Endothelial cell of umbilical vein (primary cell): ENCODE results near the gene PTAR1. TPM values are rescaled to one million over a fixed set of nuclear protein-coding genes. Genes with fewer than 3 reads are reported as not detected.

Experiments used
- BruUV-seq: library from RNA; stranded (reverse); fragments of 400-500 nt; replicated peaks from 2 replicates; lab custom pipeline; 2021; lab: Mats Ljungman, UMichigan
- CTCF ChIA-PET: fragments of 300-600, 350-600 bp; sonication (Branson Sonifier 250); formaldehyde crosslinking; loops from one replicate; lab custom pipeline; 2021; ENCODE audit warnings: antibody characterized with exemption, inconsistent platforms; lab: Charles Lee
- POLR2A ChIA-PET: fragments of 300-600, 350-600 bp; sonication (Branson Sonifier 250); formaldehyde crosslinking; loops from one replicate; lab custom pipeline; 2021; ENCODE audit warnings: antibody characterized with exemption, inconsistent platforms; lab: Charles Lee
- DNase-seq: peaks from one replicate; pipeline ENCODE4 v3.0.0-alpha.2; 2011; ENCODE audit warnings: low read depth, low spot score
- FAIRE-seq: peaks from 2 replicates; lab custom pipeline; 2011; peaks lifted over from hg19 to GRCh38; lab: Jason Lieb, UNC
- H2AFZ ChIP-seq: 2 replicates; pipeline ENCODE4 v1.6.0; 2012; ENCODE audit warnings: low read depth, low read length, control low read depth, inconsistent platforms
- H3K27ac ChIP-seq: 2 replicates; pipeline ENCODE4 v1.5.1; 2011; ENCODE audit warnings: low read depth, mild to moderate bottlenecking, control low read depth, low read length, moderate library complexity; ENCODE audit not compliant: insufficient read depth
- H3K27me3 ChIP-seq, 2 experiments: 2 replicates each; pipeline versions ENCODE4 v1.6.0 to v1.6.1; 2011; ENCODE audit warnings: low read length in 2 of 2, mixed read lengths in 1 of 2; ENCODE audit not compliant: control insufficient read depth in 2 of 2, insufficient read depth in 2 of 2
- H3K36me3 ChIP-seq, 2 experiments: 2 replicates in 1 of 2; 3 replicates in 1 of 2; pipeline ENCODE4 v1.5.1; 2011; ENCODE audit warnings: low read length in 2 of 2, mild to moderate bottlenecking in 1 of 2, moderate library complexity in 1 of 2; ENCODE audit not compliant: control insufficient read depth in 2 of 2, insufficient read depth in 2 of 2; ENCODE audit errors: extremely low read depth in 1 of 2
- H3K4me1 ChIP-seq: 3 replicates; pipeline ENCODE4 v1.5.1; 2011; ENCODE audit warnings: mild to moderate bottlenecking, low read length; ENCODE audit not compliant: control insufficient read depth, insufficient read depth; ENCODE audit errors: extremely low read depth
- H3K4me2 ChIP-seq: 2 replicates; pipeline ENCODE4 v1.6.1; 2011; ENCODE audit warnings: low read length, control low read depth, mixed read lengths; ENCODE audit not compliant: insufficient read depth
- H3K4me3 ChIP-seq, 3 experiments: fragments of 200-600 bp in 1 of 3; sonication (generic), shearing (Covaris generic) in 1 of 3; replicated peaks in 1 of 3; 2 replicates each; pipeline ENCODE4 v1.5.1; 2011 to 2016; ENCODE audit warnings: control low read depth in 3 of 3, low read length in 3 of 3, mild to moderate bottlenecking in 2 of 3, inconsistent platforms in 1 of 3, low read depth in 1 of 3, moderate library complexity in 1 of 3; ENCODE audit not compliant: insufficient read depth in 1 of 3
- H3K79me2 ChIP-seq: 2 replicates; pipeline ENCODE4 v1.6.0; 2012; ENCODE audit warnings: low read length, inconsistent platforms; ENCODE audit not compliant: control insufficient read depth, insufficient read depth
- H3K9ac ChIP-seq: replicated peaks from 2 replicates; pipeline ENCODE3; 2011; ENCODE audit warnings: low read length, control low read depth; ENCODE audit not compliant: insufficient read depth; ENCODE audit errors: extremely low read depth
- H3K9me1 ChIP-seq: replicated peaks from 3 replicates; pipeline ENCODE4 v1.6.0; 2011; ENCODE audit warnings: mild to moderate bottlenecking, low read length; ENCODE audit not compliant: control insufficient read depth, insufficient read depth; ENCODE audit errors: extremely low read depth
- H3K9me3 ChIP-seq: replicated peaks from 2 replicates; pipeline ENCODE4 v1.5.1; 2012; ENCODE audit warnings: low read length, inconsistent platforms; ENCODE audit not compliant: control insufficient read depth, insufficient read depth
- H4K20me1 ChIP-seq: replicated peaks from 2 replicates; pipeline ENCODE3; 2011; ENCODE audit warnings: mild to moderate bottlenecking, low read length; ENCODE audit not compliant: control insufficient read depth, insufficient read depth; ENCODE audit errors: extremely low read depth
- CTCF ChIP-seq, 2 donors: IDR thresholded peaks; 1 replicate in 1 of 2; 2 replicates in 1 of 2; pipeline ENCODE4 v1.5.1; 2011; ENCODE audit warnings: low read length in 2 of 2, mild to moderate bottlenecking in 2 of 2, moderate library complexity in 2 of 2, control low read depth in 1 of 2, inconsistent platforms in 1 of 2, low read depth in 1 of 2; ENCODE audit not compliant: insufficient read depth in 1 of 2; ENCODE audit errors: extremely low read depth in 1 of 2
- EZH2 ChIP-seq: IDR thresholded peaks from 2 replicates; pipeline ENCODE4 v1.6.1; 2012; ENCODE audit warnings: borderline replicate concordance, low read depth, mild to moderate bottlenecking, moderate library complexity, low read length, inconsistent platforms; ENCODE audit not compliant: severe bottlenecking
- FOS ChIP-seq: IDR thresholded peaks from 2 replicates; pipeline ENCODE4 v1.6.1; 2011; ENCODE audit warnings: mild to moderate bottlenecking, low read length, moderate library complexity, borderline replicate concordance; ENCODE audit not compliant: insufficient read depth
- GATA2 ChIP-seq: IDR thresholded peaks from 2 replicates; pipeline ENCODE4 v1.7.0; 2011; ENCODE audit warnings: low read depth, mild to moderate bottlenecking, moderate library complexity, mixed read lengths, low read length; ENCODE audit not compliant: insufficient read length, insufficient read depth
- JUN ChIP-seq: IDR thresholded peaks from 2 replicates; pipeline ENCODE4 v1.6.1; 2011; ENCODE audit warnings: borderline replicate concordance, low read depth; ENCODE audit not compliant: insufficient read length, insufficient read depth
- MAX ChIP-seq: IDR thresholded peaks from 2 replicates; pipeline ENCODE4 v1.6.1; 2011; ENCODE audit not compliant: insufficient read depth, insufficient read length
- MYC ChIP-seq: IDR thresholded peaks from one replicate; pipeline ENCODE4 v1.6.1; 2011; ENCODE audit warnings: mild to moderate bottlenecking, low read depth, low read length
- POLR2A ChIP-seq: IDR thresholded peaks from 2 replicates; pipeline ENCODE4 v1.6.1; 2012; ENCODE audit warnings: low read depth, mild to moderate bottlenecking, control low read depth, low read length
- POLR2AphosphoS5 ChIP-seq: IDR thresholded peaks from 2 replicates; pipeline ENCODE4 v1.6.1; 2012; ENCODE audit warnings: low read depth, mild to moderate bottlenecking, control low read depth, low read length, moderate library complexity; ENCODE audit not compliant: insufficient read depth
- dilution Hi-C: fragments of 300-500 bp; cut with MboI; formaldehyde crosslinking; loops from one replicate; pipeline ENCODE4 v1.15.0; 2019; ENCODE audit warnings: low sequenced_read_pairs; ENCODE audit not compliant: extremely low pct_ligation_motif_present
- intact Hi-C: fragments of 100-400 bp; cut with micrococcal nuclease; formaldehyde crosslinking; loops from one replicate; pipeline ENCODE4 v1.10.0; 2022
- polyA plus RNA-seq, 4 experiments: library from polyadenylated mRNA; depleted of rRNA in 3 of 4; stranded (reverse) in 3 of 4; unstranded in 1 of 4; fragments of >200 nt; gene quantifications; 2 replicates each; pipeline versions ENCODE4 v1.2.1 to v1.2.3, GENCODE V29; 2011 to 2012; ENCODE audit warnings: missing spikeins in 1 of 4
- total RNA-seq: library from RNA; stranded (reverse); gene quantifications from 2 replicates; pipeline ENCODE4 v1.2.3, GENCODE V29; 2021

PTAR1 gene
- total and polyA plus RNA-seq, 2 donors (not counting 3 experiments of a cell fraction or from before 2014, with no cell fraction given): 8.1 to 46.8 TPM

- Histone ChIP-seq H3K4me2 (no peak overlapping the region), H2AFZ (no peak overlapping the region), H3K9me3 (no peaks in the 10 kb centered on the region), H4K20me1 (no peaks in the 10 kb centered on the region), H3K36me3 (no peaks in the 10 kb centered on the region), H3K27ac (no peak overlapping the region), H3K4me3 (no peak overlapping the region), H3K9me1 (no peaks in the 10 kb centered on the region), H3K27me3 (no peaks in the 10 kb centered on the region), H3K79me2 (no peaks in the 10 kb centered on the region), H3K4me1 (no peaks in the 10 kb centered on the region), H3K9ac (no peak overlapping the region)
- ChIA-PET POLR2A (no interaction called here), CTCF (no interaction called here)
- dilution Hi-C loops: no loop called here
- DNase-seq (no peak), FAIRE-seq (no peak)
- no peak for TF ChIP-seq POLR2A
- no TSS peak for BruUV-seq
- intact Hi-C loops: no loop called here
Observed at GRCh38 chr9:69697475-69697874, 62.3 kb downstream of the PTAR1 start.

- TF ChIP-seq GATA2: no peak
- TF ChIP-seq MAX: no peak
- TF ChIP-seq MYC: no peak
- no peak for TF ChIP-seq FOS
- TF ChIP-seq EZH2: no peak
- no peak for TF ChIP-seq POLR2AphosphoS5
- TF ChIP-seq JUN: no peak
- TF ChIP-seq POLR2A: no peak
- no peak for TF ChIP-seq CTCF (IDR thresholded peaks at IDR 0.05; ENCODE audit: extremely low read depth in 1 of 2, insufficient read depth in 1 of 2, low read depth in 1 of 2, low read length in 2 of 2)
- H3K79me2 ChIP-seq: no peaks in the 10 kb centered on the region
- H3K9me3 ChIP-seq: no peaks in the 10 kb centered on the region
- dilution Hi-C loops: no loop called here
- ChIA-PET POLR2A (no interaction called here), CTCF (no interaction called here)
- H3K9ac ChIP-seq: no peak overlapping the region
- no peak for DNase-seq
- no peak overlapping the region for H3K4me3 ChIP-seq
- H3K4me1 ChIP-seq: no peaks in the 10 kb centered on the region
- H3K27ac ChIP-seq: no peak overlapping the region
- H4K20me1 ChIP-seq: no peaks in the 10 kb centered on the region
- H3K9me1 ChIP-seq: no peaks in the 10 kb centered on the region
- H3K36me3 ChIP-seq: no peaks in the 10 kb centered on the region
- H3K27me3 ChIP-seq: no peaks in the 10 kb centered on the region
- BruUV-seq: no TSS peak
- intact Hi-C loops: no loop called here
- no peak overlapping the region for H3K4me2 ChIP-seq
- no peak overlapping the region for H2AFZ ChIP-seq
- FAIRE-seq: no peak
Observed at GRCh38 chr9:69696802-69697201, 63.0 kb downstream of the PTAR1 start.
